Measurements from ENCODE around the gene CACNB4. TPM values are rescaled to one million over a fixed set of nuclear protein-coding genes. Genes with fewer than 3 reads are reported as not detected.

The CACNB4 gene
- total and polyA plus RNA-seq, 9 of the 15 experiments (the other 6 are each of a cell fraction or from before 2014, with no cell fraction given), result 0.01 to 0.20 (median 0.04) TPM; not detected in 1

DNA sequence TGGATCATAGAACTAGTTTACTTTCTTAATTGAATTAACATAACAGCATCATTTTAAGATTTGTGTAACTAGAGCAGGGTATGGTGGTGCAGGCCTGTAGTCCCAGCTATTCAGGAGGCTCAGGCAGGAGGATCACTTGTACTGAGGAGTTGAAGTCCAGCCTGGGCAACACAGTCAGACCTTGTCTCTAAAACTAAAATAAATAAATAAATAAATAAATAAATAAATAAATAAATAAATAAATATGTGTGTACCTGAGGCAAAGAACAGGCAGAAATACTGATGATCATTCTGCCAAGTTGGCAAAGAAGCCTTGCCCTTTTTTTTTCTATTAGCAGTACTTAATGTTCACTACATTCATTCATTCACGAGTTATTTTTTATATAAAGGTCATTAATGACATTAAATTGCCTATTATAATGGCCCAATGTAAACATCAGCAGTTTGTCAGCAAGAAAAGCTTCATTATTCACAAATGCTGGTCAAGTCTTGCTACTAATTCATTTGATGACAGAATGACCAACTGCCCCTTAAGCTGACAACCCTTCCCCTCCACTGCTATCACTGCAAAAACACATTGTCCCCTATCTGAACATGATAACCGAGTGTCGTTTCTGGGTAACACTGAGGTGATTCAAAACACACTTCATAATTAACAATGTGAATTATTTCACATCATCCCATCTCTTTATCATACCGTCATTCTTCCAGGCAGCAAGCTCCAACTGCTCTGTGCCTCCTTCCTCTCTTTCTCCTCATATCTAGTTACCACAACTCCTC is 309.6 kb downstream of the CACNB4 start (continued):
- TF ChIP-seq, protein P1, sequence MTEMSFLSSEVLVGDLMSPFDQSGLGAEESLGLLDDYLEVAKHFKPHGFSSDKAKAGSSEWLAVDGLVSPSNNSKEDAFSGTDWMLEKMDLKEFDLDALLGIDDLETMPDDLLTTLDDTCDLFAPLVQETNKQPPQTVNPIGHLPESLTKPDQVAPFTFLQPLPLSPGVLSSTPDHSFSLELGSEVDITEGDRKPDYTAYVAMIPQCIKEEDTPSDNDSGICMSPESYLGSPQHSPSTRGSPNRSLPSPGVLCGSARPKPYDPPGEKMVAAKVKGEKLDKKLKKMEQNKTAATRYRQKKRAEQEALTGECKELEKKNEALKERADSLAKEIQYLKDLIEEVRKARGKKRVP (CRISPR knock-in tag; IDR thresholded peaks at IDR 0.05), result 0 out of 2 replicates have a peak, but pooled peaks have one; percentile 16
- TF ChIP-seq NRF1 (conservative IDR thresholded peaks at IDR 0.05 in 1 of 2, IDR thresholded peaks at IDR 0.05 in 1 of 2) (no peak), MTA1 (IDR thresholded peaks at IDR 0.05; ENCODE audit: borderline replicate concordance) (0 out of 2 replicates have a peak, but pooled peaks have one; percentile 43), BRCA1 (IDR thresholded peaks at IDR 0.05) (no peak), BRCA1 (CRISPR knock-in tag; IDR thresholded peaks at IDR 0.05) (no peak), ZNF143 (CRISPR knock-in tag; IDR thresholded peaks at IDR 0.05) (no peak), BDP1 (IDR thresholded peaks at IDR 0.05; ENCODE audit: insufficient read depth, insufficient read length) (no peak), ATF1 (CRISPR knock-in tag; IDR thresholded peaks at IDR 0.05) (no peak), ATF1 (tag; IDR thresholded peaks at IDR 0.05) (peak; percentile 47), FOXA1 (IDR thresholded peaks at IDR 0.05; ENCODE audit: borderline replicate concordance) (no peak), ZNF584 (CRISPR knock-in tag; IDR thresholded peaks at IDR 0.05; ENCODE audit: low read depth) (no peak), KAT7 (CRISPR knock-in tag; IDR thresholded peaks at IDR 0.05; ENCODE audit: borderline replicate concordance) (no peak), KLF1 (tag; IDR thresholded peaks at IDR 0.05) (no peak), EWSR1 (IDR thresholded peaks at IDR 0.05; ENCODE audit: borderline replicate concordance, low read depth, partially characterized antibody) (no peak), BHLHE40 (IDR thresholded peaks at IDR 0.05; ENCODE audit: low read length) (no peak), FIP1L1 (IDR thresholded peaks at IDR 0.05; ENCODE audit: low read depth, low read length, poor library complexity, severe bottlenecking) (no peak), ATF7 (IDR thresholded peaks at IDR 0.05) (peak; percentile 67; the same call in 1 of the 2 replicates), CEBPB (tag; IDR thresholded peaks at IDR 0.05) (no peak), ZKSCAN3 (CRISPR knock-in tag; IDR thresholded peaks at IDR 0.05) (no peak), ZFPM2 (CRISPR knock-in tag; IDR thresholded peaks at IDR 0.05) (no peak), SAP30 (IDR thresholded peaks at IDR 0.05; ENCODE audit: borderline replicate concordance, insufficient read depth, low read depth, low read length, poor library complexity, severe bottlenecking) (no peak), ZNF41 (CRISPR knock-in tag; conservative IDR thresholded peaks at IDR 0.05) (no peak), GTF2A2 (tag; IDR thresholded peaks at IDR 0.05) (no peak)
- TF ChIP-seq, protein P2, sequence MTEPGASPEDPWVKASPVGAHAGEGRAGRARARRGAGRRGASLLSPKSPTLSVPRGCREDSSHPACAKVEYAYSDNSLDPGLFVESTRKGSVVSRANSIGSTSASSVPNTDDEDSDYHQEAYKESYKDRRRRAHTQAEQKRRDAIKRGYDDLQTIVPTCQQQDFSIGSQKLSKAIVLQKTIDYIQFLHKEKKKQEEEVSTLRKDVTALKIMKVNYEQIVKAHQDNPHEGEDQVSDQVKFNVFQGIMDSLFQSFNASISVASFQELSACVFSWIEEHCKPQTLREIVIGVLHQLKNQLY (CRISPR knock-in tag; conservative IDR thresholded peaks at IDR 0.05), result no peak
- TF ChIP-seq, protein P3, sequence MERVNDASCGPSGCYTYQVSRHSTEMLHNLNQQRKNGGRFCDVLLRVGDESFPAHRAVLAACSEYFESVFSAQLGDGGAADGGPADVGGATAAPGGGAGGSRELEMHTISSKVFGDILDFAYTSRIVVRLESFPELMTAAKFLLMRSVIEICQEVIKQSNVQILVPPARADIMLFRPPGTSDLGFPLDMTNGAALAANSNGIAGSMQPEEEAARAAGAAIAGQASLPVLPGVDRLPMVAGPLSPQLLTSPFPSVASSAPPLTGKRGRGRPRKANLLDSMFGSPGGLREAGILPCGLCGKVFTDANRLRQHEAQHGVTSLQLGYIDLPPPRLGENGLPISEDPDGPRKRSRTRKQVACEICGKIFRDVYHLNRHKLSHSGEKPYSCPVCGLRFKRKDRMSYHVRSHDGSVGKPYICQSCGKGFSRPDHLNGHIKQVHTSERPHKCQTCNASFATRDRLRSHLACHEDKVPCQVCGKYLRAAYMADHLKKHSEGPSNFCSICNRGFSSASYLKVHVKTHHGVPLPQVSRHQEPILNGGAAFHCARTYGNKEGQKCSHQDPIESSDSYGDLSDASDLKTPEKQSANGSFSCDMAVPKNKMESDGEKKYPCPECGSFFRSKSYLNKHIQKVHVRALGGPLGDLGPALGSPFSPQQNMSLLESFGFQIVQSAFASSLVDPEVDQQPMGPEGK (CRISPR knock-in tag; IDR thresholded peaks at IDR 0.05; ENCODE audit: borderline replicate concordance), result no peak

Data from K562 (cell line).